Measurements from ENCODE around the gene PPY. TPM values are rescaled to one million over a fixed set of nuclear protein-coding genes. Genes with fewer than 3 reads are reported as not detected.
A peak's percentile ranks its signal among the peaks of the same experiment; 100 is the strongest.
"Not testable (repeated sequence)": the region's sequence is repeated elsewhere in the genome, so short reads cannot be mapped to it uniquely, and the experiment has no call there.

Gene PPY
- total RNA-seq, 1 donor from 2014 or later = not detected

- peak; percentile 39 for ATAC-seq
Measured at GRCh38 chr17:43928609-43929008, 13.7 kb downstream of the PPY start.

DNA sequence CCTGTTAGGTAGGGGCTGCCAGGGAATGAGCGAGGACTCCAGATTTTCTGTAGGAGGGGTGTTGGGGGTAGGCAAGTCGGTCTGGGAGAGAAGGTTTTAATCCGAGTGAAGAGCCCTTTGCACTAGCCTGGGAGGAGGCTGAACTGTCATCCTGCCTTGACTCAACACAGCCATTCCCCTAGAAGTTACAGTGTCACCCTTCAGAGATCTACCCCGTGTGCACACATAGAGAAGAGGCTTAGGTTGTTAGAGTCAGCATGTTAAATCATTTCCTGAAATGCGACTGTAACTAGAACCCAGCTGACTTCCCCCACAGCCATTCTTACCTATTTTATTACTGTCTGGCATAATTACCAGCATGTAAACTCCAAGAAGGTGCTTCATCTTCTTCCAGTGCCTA is 14.3 kb downstream of the PPY start:
- ATAC-seq = not testable (repeated sequence)

DNA sequence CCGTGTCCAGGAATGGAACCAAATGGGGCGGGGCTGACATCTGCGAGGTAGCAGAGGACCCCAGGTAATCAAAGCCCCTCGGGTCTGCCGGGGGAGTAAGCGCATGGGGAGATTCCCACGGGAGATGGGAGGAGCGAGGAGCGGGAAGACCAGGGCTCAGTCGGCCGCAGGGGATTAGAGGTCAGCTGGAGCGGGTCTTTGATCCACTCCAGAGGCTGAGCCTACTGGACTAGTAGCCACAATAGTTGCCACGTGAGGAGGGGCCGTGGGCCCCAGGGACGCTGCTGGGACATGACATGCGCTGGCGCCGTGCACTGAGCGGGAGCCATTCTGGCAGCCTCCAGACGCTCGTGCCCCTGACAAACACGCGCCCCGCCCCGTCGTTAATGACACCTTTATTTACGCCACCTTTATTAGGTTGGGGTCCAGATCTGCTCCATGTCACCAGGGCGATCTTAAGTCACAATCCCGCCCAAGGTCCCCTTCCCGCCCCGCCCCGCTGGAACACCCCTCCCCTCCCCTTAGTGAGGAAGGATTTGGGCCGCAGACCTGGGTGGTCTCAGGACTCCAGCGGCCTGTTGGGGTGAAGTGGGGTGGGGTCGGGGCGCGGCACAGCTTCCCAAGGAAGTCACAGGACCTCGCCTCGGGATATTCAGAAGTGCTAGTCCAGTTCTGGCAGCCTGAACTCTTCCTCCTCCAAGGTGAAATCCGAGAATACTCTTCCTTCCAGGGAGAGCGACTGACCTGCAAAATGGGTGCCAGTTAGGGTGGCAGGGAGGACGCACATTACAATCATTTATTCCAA is 15.0 kb downstream of the PPY start:
- ATAC-seq = peak; percentile 47

DNA sequence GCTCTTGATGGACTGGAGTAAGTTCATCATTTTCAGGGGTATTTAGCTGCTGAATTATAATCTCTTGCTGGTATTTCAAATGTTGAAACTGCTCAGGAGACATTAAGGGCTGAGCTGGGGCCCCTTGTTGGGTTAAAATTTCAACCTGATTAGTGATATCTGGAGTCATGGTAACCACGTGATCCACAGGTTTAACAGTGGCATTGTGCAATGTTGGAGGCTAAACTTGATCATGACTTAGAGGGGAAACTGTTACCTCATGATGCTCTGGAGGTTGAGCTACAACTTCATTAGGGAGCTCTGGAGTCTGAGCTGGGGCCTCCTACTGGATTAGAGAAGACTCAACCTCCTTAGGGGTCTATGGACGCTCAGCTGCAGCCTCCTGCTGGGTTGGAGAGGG is 17.7 kb downstream of the PPY start:
- no peak for ATAC-seq

DNA sequence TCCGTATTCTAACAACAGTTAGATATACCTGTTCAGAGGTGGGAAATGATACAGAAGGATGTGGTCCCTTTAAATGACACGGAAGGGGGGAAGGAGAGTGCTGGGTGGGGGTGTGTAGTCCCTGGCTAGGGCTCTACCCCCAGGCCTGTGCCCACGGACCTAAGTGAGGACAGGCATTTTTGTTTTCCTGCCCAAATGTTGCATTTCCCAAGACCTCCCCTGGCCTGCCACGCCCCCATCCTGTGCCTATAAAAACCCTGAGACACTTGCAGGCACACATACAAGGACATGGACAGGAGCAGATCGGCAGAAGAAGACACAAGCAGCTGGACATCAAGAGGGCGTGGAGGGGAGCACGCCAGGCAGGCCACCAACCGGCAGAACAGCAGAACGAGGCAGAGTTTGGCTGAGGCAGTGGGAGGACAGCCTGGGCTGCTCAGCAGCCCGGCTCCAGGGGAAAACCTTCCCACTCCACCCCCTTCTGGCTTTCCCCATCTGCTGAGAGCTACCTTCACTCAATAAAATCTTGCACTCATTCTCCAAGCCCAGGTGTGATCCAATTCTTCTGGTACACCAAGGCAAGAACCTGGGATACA is 21.7 kb downstream of the PPY start:
- no peak for ATAC-seq

GRCh38 chr17:43918026-43918389 is 24.3 kb downstream of the PPY start:
- ATAC-seq = no peak

GRCh38 chr17:43917348-43918025 is 24.8 kb downstream of the PPY start:
- ATAC-seq = no peak

DNA sequence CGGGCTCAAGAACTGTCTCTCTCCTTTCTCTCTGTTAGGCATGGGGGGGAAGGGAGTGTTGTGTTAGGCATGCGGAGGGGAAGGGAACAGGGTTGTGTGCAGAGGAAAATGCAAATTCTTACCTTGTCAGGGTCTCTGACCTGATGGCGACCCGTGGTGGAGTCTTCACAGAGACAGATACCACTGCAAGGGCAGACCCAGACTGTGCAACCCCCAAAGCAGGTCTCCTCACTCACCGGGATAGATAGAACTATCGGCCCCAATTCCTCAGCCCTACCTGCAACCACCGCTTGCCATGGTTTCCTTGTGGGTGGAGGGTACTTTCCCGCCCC is 25.3 kb downstream of the PPY start:
- no peak for ATAC-seq

DNA sequence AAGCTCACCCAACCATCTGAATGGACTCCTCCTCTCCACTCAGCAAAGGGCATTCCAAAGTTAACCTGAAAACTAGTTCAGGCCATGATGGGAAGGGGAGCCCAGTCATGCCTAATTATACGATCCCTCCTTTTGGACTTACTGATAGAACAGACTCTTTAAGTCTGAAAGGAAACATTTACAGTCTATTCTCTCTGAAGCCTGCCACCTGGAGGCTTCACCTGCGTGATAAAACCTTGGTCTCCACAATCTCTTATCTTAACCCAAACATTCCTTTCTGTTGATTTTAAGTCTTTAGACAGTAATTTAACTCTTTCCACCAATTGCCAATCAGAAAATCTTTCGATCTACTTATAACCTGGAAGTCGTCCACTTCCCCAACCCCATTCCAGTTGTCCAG is 25.9 kb downstream of the PPY start:
- no peak for ATAC-seq

- no peak for ATAC-seq
Measured at GRCh38 chr17:43915559-43915958, 26.7 kb downstream of the PPY start.

DNA sequence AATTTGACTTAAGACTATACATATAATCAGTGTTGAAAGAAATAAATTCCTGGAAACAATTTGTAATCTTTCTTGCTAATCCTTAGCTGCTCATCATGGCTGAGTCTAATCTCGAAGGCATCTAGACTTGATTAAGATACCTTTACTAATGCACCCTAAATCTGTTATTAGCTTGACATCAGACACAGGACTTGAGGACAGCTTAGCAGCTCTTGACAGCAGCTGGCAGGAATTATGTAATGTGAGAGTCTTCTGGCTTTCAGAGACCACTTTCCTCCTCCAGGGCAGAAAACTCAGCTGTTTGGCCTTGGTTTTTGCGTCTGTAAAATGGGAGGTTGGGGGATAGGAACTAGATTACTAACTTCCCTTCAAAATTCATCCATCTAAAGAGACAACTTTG is 27.8 kb downstream of the PPY start:
- ATAC-seq = no peak

GRCh38 chr17:43913584-43913983 is 28.7 kb downstream of the PPY start:
- ATAC-seq = no peak

GRCh38 chr17:43912635-43913304 is 29.5 kb downstream of the PPY start:
- ATAC-seq = no peak

- no peak for ATAC-seq
Measured at GRCh38 chr17:43911904-43912303, 30.4 kb downstream of the PPY start.

DNA sequence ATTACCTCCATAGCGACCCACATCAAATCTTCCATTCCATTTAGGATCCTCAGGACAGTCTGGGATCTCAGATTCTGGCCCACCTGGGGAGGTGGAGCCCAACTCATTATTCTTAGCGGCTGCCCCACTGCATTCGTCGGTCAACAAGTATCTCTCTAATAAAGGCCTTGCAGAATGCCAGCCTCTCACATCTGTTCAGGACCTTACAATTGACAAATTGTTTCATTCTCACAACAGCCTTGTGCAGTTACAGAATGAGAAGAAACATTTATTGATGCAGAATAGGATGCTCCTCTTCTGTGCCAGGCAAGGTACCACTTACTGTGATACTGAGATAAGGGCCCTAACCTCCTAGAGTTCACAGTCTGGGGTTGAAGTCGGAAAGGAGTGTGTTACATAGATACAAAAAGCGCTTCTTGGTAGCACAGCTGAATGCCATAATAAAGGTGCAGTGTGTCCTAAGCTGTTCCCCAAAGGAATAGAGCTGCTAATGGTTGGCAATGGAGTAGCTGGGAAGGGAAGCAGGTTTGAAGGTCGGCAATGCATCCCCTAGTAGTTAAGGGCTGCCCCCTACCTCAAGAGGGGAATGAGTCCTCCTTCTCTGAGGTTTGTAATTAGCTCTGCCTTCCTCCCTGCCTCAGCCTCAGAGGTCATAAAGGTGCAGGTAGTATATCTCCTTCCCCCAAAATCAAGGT is 32.6 kb downstream of the PPY start:
- no peak for ATAC-seq

DNA sequence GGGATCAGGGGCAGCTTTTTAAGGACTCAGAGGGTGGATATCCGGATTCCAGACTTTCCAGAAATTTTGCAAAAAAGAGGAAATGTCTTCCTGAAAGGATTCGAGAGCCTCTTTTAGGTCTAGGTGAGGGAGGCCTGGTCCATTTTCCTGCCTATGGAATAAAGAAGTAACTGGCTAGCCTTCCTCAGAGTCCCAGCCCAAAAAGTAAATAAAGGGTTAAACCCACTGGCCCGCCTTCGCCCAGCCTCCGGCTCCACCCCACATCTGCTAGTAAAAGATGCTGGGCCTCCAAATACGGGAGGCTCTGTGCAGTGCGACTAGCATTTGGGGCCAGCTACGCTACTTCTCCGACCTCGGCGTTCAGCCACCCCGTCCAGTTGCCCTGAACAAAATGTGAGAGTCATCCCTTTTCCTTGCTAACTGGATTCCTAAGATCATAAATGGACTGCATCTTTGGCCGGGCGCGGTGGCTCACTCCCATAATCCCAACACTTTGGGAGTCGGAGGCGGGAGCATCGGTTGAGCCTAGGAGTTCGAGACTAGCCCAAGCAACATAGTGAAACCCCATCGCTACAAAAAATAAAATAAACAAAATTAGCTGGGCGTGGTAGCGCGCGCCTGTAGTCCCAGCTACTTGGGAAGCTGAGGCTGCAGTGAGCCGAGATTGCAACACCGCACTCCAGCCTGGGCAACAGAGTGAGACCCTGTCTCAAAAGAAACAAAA is 34.1 kb downstream of the PPY start:
- ATAC-seq = no peak

GRCh38 chr17:43907425-43907981 is 34.8 kb downstream of the PPY start, which contains the start of gene MPP2:
Gene MPP2 (minus strand): TSS chr17:43907536. CDS start chr17:43904460, 3,076 bp downstream.
- ATAC-seq = peak; percentile 22

DNA sequence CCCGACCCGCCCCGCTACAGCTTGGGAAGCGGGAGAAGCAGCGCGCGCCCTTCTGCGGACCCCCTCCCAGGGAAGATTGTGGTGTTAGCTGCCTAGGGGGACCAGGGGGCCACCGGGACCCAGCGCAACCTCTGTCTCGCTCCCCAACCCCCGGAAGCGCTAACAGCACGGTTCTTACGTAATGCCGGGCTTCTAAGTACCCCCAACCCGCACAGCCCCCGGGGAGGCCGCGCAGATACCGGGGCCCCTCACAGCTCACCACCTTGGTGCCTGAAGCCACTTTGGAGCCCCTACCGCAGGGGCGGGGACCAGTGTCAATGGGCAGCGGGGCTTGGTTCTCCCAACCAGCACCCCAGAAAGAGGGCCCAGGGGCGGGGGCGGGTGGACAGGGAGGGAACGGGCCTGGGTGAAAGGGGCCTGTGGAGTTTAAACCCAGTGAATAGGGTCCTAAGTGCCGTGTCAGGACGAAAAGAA is 35.3 kb downstream of the PPY start:
- ATAC-seq = no peak

DNA sequence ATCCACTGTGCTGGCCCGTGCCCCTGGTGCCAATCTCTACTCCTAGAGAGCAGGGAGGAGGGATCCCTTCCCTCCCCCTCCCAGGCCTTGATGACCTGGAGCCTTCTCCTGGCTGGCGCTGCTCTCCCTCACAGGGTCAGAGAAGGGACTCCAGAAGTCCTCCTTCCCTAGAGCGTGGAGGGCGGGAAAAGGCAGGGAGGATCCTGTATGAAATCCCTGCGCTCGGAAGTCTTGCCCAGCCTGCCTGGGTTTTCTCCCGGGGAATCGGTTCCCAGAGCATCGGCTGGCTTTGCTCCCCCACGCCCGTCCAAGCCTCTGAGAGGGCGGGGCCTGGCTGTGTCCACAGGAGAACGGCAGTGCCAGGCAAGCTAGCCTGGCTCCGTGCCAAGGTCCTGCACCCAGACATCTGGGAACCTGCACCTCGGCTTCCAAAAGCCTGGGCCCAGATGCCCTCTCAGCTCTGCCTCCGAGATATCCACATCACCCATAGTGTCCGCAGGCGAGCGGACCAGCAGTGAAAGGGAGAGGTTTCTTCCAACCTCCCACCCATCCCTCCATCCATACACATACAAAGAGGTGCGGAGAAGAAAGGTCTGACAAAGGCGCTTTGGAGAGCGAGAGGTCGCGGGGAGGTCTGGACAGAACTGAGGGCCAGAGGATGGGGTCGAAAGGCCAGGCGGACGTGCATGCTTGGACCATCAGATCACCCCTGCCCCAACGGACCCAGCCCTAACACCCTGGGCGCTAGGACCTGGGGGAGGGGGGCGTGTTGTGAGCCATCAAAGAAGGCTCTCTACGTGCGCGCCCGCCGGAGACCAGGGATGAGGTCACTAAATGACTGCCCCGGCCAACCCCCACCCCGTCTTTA is 36.1 kb downstream of the PPY start:
- no peak for ATAC-seq

DNA sequence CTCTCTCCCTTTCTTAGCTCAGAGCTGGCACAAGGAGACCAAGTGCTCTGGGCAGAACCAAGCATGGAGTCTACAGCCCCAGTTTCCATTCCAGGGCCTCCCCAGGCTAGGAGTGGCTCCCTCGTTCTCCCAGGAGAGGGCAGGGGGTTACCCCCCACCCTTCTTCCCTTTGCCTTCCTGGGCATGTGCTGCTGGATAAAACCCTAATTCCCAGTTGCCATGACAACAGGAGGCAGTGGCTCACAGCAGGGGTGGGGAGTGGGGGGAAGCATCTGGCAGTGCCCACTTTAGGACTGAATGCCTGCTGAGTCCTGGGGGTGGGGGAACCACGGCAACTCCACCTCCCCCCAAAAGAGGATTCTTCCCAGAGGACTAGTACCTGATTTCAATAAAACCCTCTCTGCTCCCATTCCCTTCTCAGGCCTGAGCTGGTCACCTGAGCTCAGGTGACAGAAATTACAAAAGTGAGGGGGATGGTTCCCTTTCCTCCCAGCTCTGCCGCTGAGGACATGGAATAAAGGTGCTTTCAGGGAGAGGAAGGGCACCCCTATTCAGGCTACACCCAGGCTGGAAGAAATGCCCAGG is 36.8 kb downstream of the PPY start:
- ATAC-seq = no peak
